ENCODE data around the gene ZNF138.
"Not testable (repeated sequence)": the region's sequence is repeated elsewhere in the genome, so short reads cannot be mapped to it uniquely, and the experiment has no call there.

The ZNF138 gene

GRCh38 chr7:64794171-64794844, at the start of gene ZNF138:
Gene ZNF138, plus strand, starts transcription at chr7:64794428. Its CDS starts 141 bp downstream, at chr7:64794569.
- in situ Hi-C loops (cut with HindIII; ENCODE audit: low sequenced_read_pairs), result no loop called here

DNA sequence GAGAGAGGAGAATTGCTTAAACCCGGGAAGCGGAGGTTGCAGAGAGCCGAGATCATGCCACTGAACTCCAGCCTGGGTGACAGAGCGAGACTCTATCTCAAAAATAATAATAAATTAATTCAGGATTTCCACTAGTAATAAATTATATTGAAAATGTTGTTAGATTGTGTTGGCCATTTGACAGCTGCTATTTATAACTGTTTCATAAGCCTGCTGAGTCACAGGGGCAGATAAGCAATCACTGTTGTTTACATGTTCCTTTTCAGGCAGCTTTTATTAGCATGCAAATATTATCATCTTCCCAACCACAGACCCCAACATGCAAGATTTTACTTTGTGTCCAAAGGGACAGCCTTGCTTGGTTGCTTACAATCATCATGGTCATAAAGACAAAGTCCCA, 49.5 kb upstream of the ZNF138 start:
- in situ Hi-C loops (cut with HindIII; ENCODE audit: low sequenced_read_pairs), result no loop called here

GRCh38 chr7:64747802-64748201, 46.4 kb upstream of the ZNF138 start:
- in situ Hi-C loops (cut with HindIII; ENCODE audit: low sequenced_read_pairs), result no loop called here

- in situ Hi-C loops (cut with HindIII; ENCODE audit: low sequenced_read_pairs), result no loop called here
Observed at GRCh38 chr7:64753032-64753431, 41.2 kb upstream of the ZNF138 start.

- in situ Hi-C loops (cut with HindIII; ENCODE audit: low sequenced_read_pairs), result no loop called here
Observed at GRCh38 chr7:64755865-64756264, 38.4 kb upstream of the ZNF138 start.

DNA sequence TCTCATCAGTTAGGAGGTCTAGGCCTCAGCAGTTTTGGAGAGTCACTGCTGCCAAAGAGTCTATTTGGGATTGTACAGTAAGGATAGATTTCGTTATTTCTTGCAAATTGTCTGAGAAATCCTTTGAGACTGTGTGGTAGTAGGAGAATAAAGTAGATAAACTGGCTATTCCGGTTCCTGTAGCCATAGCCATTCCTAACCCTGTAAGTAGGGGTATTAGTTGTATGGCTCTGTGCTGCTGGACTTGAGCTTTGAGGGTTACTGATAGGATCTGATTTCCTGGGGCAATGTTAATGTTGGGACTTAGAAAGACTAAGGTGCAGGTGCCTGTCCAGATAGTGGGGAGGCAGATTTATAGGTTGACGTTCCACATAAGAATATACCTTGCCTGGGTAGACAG, 36.1 kb upstream of the ZNF138 start:
- in situ Hi-C loops (cut with HindIII; ENCODE audit: low sequenced_read_pairs), result no loop called here

DNA sequence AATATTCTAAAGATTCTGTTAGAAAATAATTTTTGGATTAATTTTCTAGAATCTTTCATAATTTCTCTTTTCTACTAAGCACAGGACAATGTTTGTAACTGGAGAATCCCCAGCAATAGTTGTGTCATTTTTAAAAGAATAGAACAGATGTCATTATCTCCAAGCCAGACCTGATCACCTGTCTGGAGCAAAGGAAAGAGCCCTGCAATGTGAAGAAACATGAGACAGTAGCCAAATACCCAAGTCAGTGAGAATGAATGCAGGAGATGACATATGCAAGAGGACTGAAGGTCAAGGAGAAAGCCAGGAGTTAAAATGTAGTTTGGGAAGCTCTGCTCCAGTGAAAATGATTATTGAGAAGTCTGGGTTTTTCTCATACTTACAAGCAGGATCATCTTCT, 25.4 kb upstream of the ZNF138 start:
- in situ Hi-C loops (cut with HindIII; ENCODE audit: low sequenced_read_pairs), result no loop called here

DNA sequence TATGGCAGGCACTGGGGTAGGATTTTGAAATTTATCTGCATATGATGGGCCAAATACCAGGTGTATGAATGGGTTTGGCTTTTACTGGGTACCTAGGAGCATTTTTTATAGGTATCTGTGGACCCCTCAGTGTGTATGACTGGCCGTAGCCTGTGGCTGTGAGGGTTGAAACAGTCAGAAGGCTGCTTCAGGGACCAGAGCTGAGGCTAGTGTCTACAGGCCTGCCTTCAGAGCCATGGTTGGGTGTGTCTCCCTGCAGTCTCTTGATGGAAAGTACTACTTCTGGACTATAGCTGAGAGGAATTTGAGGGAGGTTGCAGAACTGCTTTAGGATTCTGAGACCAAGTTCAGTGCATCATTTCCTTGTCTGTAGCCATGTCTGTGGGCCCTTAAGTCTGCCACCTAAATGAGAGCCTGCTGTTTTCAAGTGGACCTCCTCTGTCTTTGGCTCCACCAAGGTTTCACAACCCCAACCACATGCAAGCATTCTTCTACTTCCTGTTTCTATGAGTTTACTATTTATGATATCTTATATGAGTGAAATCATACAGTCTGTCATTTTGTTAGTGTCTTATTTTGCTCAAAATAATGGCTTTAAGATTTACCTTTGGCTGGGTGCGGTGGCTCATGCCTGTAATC, 19.9 kb upstream of the ZNF138 start:
- in situ Hi-C loops (cut with HindIII; ENCODE audit: low sequenced_read_pairs), result no loop called here

GRCh38 chr7:64775289-64775688, 18.9 kb upstream of the ZNF138 start:
- in situ Hi-C loops (cut with HindIII; ENCODE audit: low sequenced_read_pairs), result no loop called here

GRCh38 chr7:64784842-64785241, 9.4 kb upstream of the ZNF138 start:
- in situ Hi-C loops (cut with HindIII; ENCODE audit: low sequenced_read_pairs), result not testable (repeated sequence)

DNA sequence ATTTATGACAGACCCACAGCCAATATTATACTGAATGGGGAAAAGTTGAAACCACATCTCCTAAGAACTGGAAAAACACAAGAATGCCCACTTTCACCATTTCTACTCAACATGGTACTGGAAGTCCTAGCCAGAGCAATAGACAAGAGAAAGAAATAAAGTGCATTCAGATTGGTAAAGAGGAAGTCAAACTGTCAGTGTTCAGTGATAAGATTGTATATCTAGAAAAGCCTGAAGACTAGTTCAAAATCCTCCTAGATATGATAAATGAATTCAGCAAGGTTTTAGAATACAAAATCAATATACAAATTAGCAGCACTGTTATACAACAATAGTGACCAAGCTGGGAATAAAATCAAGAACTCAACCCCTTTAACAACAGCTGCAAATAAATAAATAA, 6.9 kb upstream of the ZNF138 start:
- in situ Hi-C loops (cut with HindIII; ENCODE audit: low sequenced_read_pairs), result no loop called here

GRCh38 chr7:64789241-64789640, 5.0 kb upstream of the ZNF138 start:
- in situ Hi-C loops (cut with HindIII; ENCODE audit: low sequenced_read_pairs), result not testable (repeated sequence)

GRCh38 chr7:64793106-64793755, 997 bp upstream of the ZNF138 start:
- in situ Hi-C loops (cut with HindIII; ENCODE audit: low sequenced_read_pairs), result no loop called here

DNA sequence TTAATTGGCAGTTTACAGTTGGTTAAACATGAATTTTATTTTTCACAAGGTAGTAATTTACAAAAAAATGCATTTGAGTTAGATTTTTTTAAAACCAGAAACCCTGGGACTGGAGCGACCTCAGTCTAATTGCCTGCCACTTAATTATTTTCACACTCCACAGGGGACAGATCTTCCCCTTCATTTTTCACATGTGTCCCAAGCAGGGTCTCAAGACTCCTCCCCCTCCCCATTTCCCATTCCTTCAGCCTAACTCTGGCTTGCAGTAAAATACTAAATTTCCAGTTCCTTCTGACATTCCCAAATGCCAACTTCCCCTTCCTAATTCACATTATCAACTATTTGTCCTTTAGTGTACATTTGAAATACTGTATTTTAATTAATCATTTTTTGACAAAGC, 948 bp downstream of the ZNF138 start:
- in situ Hi-C loops (cut with HindIII; ENCODE audit: low sequenced_read_pairs), result no loop called here

GRCh38 chr7:64799169-64799568, 4.9 kb downstream of the ZNF138 start:
- in situ Hi-C loops (cut with HindIII; ENCODE audit: low sequenced_read_pairs), result not testable (repeated sequence)

- in situ Hi-C loops (cut with HindIII; ENCODE audit: low sequenced_read_pairs), result no loop called here
Observed at GRCh38 chr7:64802699-64803098, 8.5 kb downstream of the ZNF138 start.

DNA sequence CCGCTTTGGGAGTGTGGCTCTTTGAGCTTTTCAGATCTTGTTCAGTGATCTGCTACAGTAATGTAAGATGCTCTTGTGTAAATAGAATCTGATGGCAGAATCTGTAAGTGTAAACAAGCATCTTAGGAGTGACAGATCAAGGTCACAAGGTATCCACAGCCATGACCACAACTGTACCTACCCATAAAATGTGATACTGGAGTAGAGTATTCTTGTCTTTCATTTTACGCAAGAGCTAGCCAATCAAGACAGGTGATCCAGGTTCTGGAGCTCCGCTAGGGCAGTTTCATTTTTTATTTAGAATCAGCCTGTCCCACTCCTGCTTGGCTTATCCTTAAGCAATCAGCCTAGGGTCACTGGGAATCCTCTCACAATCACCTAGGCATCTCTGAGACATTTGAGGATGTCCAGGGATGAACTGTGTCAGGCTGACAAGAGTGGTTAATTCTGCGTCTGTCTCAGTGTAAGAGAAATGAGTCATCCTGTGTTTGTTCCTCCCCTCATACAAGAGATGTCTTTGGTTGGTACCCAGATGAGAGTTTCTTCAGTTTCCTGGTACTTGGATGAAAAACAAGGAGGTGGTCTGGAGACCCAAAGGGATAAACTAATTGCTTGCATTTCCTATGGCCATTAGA, 13.6 kb downstream of the ZNF138 start:
- in situ Hi-C loops (cut with HindIII; ENCODE audit: low sequenced_read_pairs), result no loop called here

DNA sequence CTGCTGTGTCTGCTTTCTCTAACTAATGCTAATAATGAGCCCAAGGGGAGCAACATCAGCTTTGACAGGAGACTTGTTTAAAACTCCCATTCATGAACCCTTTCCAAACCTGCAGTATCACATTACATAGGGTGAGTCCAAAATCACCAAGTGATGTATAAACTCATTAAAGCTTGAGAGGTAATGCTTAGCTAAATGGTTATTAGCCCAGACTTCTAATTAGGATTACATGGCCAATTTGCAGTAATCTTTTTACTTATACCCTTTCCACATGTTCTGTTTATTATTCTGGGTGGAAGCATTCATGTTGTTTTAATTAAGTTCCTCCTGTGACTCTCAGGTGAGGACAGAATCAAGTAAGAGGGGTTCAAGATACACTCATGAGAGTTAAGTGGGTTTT, 17.5 kb downstream of the ZNF138 start:
- in situ Hi-C loops (cut with HindIII; ENCODE audit: low sequenced_read_pairs), result no loop called here

DNA sequence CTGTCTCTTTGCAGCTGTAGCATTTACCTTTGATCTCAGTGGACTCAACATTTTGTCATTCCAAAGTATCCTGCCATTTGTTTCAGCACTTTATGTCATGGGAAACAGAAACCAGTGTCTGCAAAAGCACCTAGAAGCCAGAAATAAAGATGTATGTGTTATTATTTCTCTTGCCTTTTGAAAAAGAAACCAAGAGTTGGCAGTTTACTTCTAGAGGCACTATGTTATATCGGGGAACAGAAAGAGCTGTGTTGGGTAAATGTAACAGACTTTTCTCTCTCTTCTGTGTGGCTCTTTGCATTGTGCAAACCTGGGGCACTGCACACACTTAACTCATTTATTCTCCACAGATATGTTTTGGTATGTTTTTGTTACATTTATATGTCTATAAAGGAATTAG, 36.7 kb downstream of the ZNF138 start:
- in situ Hi-C loops (cut with HindIII; ENCODE audit: low sequenced_read_pairs), result no loop called here

DNA sequence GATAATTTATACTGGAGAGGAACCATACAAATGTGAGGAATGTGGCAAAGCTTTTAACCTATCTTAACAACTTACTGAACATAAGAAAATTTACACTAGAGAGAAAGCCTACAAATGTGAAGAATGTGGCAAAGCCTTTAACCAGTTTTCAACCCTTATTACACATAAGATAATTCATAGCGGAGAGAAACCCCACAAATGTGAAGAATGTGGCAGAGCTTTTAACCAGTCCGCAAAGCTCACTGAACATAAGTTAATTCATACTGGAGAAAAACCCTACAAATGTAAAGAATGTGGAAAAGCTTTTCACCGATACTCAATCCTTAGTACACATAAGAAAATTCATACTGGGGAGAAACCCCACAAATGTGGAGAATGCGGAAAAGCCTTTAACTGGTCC, 37.9 kb downstream of the ZNF138 start:
- in situ Hi-C loops (cut with HindIII; ENCODE audit: low sequenced_read_pairs), result no loop called here

DNA sequence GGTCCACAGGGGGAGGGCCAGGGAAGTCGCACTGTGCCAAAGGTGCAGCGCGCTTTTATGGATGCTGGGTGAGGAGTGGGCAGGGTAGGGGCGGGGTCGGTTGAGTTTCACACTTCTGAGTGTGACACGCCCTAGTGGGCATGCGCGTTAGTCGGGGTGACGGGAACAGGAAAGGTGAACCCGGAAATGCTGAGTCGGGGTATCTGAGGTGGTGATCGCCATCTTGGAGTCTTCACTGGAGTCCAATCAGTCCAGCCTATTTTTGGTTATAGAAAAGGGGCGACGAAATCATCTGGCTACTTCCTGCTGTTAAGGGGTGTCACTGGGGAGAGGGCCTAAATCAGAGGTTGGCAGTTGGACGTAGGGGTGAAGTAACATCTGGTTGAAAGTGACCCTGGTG, 40.8 kb downstream of the ZNF138 start:
- in situ Hi-C loops (cut with HindIII; ENCODE audit: low sequenced_read_pairs), result no loop called here

DNA sequence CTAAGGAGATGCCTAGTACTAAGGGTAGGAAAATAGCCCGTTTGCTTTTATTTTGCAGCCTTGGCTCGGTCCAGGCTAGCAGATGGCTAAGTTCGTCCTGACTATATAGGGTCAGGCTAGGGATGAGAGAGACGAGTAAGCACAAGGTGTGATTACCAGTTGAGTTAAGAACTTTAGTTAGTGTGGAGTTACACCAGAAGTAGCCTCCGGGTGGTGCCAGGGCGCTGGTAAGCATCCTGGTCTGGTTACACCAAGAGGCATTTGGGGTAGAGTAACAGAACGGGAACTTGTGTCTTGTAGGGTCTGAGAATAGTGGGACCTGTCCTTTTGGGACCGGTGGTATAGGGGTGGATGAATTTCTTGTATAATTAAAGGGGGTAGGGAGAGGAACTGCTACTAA, 41.6 kb downstream of the ZNF138 start:
- in situ Hi-C loops (cut with HindIII; ENCODE audit: low sequenced_read_pairs), result not testable (repeated sequence)

Data from endothelial cell of hepatic sinusoid (primary cell).